Activated CD4-positive, alpha-beta T cell treated with anti-CD3 and anti-CD28 coated beads for 4 hours (primary cell): ENCODE results near the gene KIF1C.

Experiments used
- DNase-seq, 2 donors: peaks; one replicate each; pipeline ENCODE4 v3.0.0-alpha.2; 2020

The KIF1C gene

DNA sequence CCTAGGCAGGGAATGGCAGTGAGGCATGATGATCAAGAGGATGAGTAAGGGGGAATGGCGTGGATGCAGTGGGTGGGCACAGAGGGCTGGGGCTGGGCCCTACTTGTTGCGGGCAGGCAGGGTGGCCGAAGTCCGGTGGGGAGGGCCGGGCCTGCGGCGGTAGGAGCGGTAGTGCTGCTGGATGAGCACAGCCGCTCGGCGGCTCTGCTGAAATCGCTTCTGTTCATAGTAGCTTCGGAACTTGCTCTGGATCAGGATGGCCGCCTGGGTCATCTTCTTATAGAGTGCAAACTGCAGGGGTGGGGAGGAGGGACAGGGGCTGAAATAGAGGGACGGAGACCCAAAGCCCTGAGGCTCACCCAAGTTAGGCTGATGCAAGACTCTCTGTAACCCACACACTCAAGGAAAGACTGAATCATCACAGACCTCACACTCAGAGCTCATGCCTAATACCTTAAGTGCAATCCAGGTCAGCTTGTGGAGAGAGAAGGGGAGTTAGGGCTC is 28.7 kb upstream of the KIF1C start:
- DNase-seq: peak in 1 of 2 donors; percentile 45

DNA sequence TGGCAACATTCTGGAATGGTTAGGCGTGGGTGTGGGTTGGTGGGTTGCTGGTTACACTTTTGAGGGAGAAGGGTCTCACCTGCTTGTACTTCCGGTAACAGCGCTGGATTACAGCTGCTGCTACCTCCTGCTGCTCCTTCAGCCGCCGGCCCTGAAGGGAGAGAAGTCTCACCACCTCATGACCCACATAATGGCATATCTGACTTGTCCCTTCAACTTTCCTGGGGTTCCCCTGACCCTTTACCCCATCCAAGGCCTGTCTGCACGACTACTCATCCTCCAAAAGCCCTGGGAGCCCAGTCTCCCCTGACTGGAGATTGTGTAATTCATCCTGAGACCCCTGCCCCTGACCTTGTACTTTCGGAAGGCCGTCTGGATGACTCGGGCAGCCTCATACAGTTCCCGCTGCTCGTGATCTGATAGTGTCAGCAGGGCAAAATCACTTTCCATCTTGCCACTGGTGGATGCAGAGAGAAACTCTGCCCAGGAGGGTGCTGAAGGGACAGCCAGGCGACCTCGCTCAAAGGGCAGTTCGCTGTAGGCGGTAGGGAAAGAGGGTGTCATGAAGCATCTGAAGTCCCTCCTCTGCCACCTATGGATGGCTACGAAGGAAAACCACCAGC is 28.1 kb upstream of the KIF1C start:
- DNase-seq: peak; percentile 21 to 47

DNA sequence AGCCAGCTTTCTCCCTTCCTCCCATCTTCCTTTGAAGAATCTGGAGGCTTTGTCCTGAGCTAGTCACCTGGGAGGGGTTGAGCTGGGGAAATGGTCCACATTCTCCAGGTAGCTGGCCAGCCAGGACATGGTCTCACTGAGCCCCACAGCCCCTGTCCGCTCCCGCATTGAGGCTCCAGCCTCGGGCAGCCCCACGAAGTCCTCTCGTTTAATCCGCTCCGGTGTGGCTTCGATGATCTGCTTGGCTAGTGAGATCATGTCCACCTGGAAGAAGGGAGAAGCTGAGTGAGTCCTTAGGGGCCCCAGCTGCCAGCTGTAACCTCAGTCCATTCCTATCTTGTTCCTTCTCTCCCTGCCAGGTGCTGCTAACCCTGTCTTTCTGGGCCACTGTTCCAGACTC is 27.5 kb upstream of the KIF1C start:
- DNase-seq: no peak

DNA sequence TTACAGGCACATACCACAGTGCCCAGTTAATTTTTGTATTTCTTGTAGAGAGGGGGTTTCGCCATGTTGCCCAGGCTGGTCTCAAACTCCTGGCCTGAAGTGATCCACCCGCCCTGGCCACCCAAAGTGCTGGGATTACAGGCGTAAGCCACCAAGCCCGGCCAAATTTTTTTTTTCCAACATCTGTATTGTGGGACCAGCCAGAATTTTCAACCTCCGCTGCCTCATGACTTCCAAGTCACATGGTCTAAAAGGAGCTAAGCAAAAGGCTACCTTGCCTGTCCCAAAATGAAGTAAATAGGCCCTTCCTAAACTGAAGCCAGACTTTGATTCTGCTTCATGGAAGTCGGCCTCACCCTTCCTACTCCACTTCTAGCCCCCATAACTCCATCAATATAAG is 25.9 kb upstream of the KIF1C start:
- DNase-seq: no peak

DNA sequence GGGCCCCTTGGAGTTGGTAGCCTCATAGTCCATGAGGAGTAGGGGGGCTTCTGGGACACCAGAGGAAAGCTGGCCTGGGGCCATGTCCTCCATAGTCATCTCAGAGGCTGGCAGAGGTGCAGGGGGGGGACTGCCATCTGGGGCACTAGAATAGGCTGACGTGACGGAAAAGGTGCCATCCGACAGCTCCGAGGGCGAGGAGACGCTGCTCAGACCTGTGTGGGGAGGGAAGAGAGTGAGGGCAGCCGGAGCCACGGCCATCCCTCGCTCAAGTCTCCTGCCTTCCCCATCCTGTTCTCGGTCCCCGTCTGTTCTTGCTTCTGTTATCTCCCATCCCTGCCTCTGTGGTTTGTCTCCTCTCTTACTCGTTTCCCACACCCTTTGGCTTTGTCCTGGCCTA is 25.4 kb upstream of the KIF1C start:
- no peak for DNase-seq

DNA sequence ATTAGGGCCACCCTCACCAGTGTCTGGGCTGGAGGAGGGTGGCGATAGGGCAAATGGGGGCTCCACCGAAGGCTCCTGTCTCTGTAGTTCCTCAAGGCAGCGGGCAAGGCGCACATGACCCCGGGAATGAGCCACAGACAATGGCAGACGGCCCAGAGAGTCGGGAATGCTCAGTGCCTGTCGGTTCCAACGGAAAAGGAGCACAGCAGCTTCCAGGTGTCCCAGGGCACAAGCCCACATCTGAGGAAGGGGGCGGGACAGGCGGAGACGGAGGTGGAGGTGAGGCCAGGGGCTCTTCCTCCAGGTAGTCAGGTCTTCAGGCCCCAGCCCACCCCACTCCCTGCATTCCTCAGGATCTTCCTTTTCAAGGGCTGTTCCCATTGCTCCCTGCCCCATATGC is 25.0 kb upstream of the KIF1C start:
- no peak for DNase-seq

DNA sequence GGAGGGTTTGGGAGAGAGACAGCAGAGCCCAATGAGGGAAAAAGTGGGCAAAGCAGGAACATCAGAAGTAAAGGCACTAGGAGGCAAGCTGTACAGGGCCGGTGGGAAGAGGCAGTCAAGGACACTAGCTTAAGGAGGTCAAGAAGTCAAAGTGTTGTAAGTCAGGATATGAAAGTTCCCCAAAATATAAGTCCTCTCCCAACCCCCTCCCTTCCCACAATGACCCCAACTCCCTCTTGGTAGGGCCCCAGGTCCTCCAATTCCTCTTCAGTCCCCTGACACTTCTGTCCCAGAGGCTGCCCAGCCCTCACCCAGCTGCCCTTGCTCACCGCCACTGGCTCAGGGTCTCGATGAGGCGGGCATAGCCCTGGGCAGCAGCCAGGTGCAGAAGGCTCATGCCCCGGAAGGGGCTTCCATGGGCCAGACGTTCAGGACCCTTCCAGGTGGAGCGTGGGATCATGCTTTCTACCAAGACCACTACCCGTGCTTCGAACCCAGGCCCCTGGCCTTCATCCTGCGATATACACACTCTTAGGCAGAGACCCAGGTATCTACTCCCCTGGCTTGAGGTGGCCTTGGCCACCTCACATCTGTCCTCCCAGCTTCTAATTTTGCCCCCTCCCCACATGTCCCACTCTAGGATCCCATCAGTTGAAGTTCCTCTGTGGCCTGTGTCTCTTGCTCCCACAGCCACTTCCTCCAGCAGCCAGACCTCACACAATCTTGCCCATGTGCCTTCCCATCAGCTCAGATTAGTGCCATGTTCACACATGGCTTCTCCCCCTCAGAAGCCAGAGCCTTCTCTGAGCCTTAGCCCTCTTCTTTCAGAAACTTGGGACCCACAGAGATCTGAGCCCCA is 24.3 kb upstream of the KIF1C start:
- no peak for DNase-seq

DNA sequence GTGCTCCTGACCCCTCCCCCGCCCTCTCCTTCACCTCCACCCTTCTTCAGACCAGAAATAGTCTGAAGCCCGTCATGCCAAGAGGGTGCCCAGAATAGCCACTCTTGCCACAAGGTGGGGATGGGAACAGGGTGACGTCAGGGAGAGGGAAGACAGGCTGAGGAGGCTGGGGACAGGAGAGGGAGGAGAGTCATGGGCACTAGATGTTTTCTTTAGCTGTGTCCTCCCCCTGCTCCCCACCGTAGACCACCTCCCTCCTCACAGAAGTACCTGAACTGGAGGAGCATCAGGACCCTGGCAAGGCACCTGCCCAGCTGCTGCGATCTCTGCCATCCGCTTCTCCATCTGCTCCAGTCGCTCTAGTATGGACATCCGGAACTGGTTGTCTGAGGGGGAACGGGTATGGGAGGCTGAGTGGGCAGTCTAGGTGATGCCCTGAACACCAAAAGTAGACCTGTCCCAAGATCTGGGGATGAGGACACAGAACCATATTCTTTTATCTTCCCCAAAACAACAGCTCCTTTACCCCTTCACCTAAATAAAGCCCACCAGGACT is 23.6 kb upstream of the KIF1C start:
- no peak for DNase-seq

DNA sequence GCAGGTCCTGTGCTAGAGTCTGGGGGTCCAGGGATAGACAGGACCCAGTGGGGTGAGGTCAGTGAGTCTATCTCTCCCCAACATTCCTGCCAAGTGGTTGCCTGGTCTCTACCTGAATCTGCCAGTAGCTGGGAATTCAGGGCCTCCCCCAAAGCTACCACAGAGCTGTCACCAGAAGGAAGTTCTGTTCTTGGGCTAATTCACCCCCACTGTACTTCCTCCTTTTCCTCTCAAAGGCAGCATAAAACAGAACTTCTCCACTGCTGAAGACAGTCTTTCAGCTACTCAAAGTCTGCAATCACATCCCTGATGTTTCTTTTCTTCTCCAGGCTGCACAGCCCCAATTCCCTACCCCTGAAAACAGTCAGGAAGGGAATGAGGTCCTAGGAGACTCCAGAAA is 19.0 kb upstream of the KIF1C start:
- no peak for DNase-seq

DNA sequence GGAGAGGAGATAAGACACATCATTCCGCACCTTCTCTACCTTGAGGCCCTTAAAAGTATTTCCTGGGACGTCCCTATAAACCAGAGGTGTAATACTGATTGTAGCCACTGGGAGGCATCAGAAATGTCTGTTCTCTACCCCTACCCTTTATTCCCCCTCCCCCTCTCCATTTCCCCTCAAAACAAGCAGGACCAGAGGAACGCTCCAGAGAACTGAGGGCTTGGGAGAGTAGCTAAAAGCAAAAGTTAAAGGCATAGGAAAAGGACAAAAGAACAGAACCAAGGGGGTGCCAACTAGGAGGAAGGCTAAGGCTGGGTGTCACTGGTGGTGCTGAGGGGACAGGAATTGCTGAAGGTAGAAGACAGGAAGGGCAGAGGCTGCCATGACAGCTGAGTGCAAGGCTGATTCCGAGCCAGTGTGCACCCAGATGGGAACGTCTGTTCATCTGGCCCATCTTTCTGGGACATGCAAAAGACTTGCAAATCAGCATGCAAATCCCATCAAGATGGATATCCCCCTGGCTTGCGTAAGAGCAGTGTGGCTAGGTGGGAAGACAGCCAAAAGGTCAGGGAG is 17.0 kb upstream of the KIF1C start:
- peak; percentile 40 to 63 for DNase-seq

DNA sequence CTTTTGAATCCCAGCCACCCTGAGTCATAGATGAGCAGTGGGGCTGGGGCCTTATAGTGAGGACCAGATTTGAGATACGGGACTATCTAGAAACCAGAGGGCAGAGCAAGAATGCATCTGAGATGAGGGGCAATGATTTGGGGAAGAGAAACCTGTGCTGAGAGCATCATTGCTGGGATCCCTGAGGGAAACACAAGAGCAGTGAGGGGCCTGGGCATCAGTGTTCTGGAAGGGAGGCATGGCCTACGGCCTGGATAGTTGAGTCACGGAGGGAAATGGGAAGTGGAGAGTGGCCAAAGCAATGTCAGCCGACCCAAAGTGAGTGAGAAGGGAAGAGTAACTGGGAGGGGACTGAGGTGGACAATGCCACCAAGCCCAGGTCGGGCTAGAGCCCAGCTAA is 15.4 kb upstream of the KIF1C start:
- no peak for DNase-seq

DNA sequence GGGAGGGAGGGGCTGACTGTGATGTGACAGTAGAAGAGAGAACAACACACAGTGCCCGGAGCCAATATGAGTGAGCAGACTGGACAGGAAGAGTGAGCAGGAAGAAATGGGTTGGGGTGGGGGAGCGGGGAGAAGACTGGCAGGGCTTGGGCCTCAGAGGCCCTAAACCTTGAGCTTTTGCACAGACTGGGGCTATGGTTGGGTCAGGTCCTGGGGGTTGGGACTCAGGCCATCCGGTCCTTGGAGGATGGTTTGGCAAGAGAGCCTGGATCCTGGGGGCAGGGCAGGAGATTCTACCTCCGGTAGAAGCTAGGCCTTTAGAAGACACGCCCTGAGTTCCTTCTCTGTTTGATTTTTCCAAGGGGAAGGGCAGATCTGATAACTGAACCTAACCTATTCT is 11.3 kb upstream of the KIF1C start:
- DNase-seq: no peak

DNA sequence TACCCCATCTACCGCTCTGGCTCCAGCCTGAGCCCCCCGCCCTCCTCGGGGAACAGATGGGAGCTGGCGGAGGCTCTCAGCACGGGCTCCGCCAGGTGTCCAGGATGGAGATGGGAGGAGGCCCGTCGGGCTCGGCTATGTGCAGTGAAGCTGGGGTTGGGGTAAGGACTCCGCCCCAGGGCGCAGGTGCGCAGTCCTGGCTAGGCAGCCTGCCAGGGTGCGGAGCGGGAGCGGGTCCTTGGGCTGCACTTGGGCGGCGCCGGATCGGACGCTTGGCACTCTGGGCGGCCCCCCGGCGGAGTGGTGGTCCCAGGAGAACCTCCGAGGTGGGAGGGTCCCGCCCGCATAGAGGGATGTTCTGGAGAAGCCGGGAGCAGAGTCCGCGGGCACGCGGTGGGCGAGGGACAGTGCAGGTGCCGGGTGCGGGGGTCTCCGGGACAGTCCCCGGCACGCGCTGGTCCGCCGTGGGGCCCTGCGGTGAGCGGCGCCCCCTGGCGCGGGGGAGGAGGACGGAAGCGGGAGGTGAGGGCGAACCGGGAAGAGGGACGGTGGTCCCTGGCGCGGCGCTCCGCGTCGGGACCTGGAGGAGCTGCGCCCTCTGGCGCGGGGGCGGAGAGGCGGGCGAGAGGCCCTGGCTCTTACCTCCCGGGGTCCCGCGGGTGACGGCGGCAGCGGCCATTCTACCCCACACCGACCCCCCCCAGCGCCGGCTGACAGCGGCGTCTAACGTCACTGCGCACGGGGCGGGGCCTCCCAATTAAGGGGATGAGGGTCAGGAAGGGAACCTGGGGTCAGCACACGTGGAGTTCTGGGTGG is 10.6 kb upstream of the KIF1C start, which contains the start of gene CAMTA2:
TSS of gene CAMTA2 (minus strand) at position 725 of the 816 bp plus-strand sequence. CDS start 1,453 bp downstream, outside the sequence.
- peak; percentile 86 to 88 for DNase-seq

DNA sequence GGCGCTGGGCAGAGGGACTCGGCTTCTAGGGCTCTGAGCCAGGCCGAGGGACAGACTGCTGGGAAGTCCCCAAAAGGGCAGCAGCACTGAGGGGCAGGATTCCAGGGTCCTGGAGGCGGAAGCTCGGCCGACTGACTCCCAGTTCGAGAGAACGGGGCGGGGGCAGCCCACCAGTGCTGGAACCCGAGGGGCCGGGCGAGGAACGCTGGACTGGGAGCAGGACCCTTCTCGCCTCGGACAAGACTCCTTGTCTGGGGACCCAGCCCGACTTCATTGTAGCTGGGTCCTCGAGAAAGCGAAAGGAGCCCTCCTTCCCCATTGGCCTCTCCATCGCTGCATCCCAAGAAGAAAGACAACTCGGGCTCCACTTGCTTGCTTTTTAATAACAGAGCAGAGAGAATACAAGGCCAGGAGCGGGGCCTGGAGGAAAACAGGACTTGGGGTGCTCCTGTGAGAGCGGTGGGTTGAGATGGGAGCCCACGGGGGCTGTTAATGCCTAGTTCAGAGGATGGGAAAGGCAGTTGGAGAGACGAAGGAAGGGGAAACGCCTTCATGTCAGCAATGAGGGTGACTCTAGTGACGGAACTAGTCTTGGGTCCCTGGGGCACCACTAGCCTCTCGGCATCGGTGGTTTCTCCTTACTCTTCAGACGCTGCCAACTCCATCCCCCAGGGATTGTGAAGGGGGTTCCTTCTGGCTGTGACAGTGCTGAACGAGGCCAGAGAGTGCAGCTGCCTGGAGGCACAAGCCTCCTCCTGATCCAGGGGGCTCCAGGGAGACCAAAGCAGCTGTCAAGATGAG is 9.8 kb upstream of the KIF1C start:
- DNase-seq: no peak

DNA sequence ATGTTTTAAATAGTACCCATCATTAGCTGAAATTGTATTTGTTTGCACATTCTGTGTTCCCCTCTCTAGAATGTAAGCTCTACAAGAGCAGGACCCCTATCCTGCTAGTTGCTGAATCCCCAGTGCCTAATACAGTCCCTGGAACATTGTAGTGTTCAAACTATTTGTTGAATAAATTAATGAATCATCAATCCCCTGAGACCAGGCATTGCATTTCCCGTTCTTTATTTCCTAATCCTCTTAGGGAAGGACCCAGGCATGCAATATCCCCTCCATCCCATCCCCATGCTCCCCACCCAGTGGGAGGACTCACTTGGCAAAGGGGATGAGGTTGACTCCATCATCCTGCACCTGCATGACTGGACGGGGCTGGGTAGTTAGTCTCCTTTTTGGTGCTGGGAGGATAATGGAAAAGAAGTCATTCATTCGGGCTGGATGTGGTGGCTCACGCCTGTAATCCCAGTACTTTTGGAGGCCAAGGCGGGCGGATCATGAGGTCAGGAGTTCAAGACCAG is 3.6 kb upstream of the KIF1C start:
- DNase-seq: no peak

DNA sequence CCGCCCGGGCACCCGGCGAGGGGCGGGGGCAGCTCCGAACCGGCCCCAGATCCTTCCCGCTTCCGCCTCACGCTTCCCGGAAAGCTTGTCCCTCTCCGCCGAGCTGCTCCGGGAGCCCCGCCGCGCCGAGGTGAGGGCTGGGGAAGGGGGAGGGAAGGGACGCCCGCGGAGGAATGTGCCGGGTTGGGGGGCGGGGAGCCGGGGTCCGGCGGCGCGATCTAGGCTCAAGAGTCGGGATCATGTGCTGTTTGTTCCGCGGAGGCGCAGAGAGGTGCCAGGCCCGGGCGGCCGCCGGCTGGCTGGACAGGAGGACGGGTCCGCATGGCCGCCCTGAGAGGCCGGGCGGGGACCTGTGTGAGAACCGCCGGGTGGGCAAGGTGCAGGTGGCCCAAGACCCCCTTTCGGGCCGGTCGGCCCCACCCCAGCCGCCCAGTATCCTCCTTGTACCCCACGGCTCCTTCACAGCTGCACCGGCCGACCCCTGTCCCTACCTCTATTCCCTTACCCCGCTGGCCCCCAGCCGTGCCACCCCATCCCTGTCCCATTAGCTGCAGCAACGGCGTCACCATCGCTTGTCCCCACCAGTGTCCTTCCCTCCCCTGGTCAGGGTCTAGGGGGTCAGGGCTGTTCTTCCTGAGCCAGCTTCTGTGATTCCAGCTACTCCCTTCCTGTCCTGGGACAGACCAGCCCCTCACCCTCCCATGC is 429 bp downstream of the KIF1C start:
- no peak for DNase-seq

DNA sequence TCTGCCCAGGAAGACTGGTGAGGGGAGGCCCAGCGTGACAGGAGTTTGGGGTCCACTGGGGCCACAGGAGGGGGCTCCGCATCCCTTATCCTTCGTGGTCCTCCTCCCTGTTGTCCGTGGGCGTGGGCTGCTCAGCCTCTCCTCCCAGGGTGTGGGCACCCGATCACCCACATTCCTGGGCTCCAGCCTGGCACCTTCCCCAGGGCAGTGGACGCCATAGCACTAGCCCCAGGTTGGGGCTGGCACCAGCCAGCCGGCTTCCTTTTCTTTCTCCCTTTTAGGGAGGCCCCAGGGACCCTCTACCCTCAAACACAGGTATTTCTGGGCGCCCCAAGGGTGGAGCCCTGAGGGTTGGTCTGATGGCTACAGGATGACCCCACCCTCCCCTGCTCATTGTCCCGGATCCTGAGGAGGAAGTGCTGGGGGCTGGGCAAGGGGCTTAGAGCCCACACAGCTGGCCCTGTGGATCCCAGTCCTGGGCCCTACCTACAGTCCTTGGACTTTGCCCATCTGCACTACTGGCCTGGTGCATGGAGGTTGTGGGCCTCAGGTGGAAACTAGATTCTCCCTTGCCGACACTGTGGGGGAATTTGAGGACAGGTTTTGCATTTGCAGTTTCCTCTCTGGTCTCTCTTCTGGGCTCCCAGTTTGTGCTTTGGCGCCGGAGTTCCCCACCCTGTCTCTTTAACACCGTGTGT is 1.1 kb downstream of the KIF1C start:
- DNase-seq: no peak

DNA sequence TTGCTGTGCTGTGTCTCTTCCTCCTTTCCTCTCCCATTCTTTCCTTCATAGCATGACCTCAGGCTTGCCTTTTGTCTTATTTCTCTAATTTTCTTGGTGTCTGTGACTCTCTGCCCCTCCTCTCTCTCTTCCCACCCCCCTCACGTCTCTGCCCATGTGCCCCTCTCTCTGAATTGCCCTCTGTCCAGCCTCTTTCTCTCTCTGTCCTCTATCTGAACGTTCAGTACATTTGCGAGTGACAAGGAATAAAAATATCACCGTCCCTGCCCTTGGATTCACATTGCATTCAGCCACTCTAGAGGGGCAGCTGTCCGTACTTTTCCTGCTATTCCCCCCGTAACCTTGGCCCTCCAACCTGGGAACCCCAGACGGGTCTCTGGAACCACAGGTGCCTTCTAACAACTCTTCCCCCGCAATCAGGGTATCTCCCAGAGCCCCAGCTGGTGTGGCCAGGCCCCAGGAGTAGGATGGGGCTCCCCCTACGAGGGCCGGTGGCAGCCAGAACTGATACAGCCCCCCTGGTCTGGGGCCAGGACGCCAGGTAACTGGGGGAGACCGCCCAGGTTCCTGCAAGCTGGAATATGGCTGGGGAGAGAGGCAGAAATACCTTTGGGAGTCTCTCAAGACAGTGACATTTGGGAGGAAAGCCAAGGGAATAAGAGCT is 1.8 kb downstream of the KIF1C start:
- DNase-seq: no peak

DNA sequence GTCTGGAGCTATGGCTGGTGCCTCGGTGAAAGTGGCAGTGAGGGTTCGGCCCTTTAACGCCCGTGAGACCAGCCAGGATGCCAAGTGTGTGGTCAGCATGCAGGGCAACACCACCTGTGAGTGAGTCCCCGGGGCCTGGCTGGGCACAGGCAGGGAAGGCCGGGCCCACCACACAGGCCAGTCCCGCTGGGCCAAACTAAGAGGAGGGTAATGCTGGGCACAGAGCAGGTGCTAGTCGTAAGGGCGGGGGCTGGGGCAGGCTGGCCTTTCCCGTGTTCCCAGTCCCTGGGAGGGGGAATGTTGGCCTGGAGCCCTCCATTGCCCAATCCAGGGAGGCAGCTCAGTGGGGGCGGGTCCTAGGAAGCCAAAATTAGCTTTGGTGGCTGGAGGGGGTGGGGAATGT is 2.5 kb downstream of the KIF1C start:
- DNase-seq: no peak
